ENCODE results near the gene NUDT2.
"Not testable (repeated sequence)": the region's sequence is repeated elsewhere in the genome, so short reads cannot be mapped to it uniquely, and the experiment has no call there.

The NUDT2 gene

GRCh38 chr9:34337403-34337802 lies 8.0 kb downstream of the NUDT2 start:
- DNase-seq = no peak

DNA sequence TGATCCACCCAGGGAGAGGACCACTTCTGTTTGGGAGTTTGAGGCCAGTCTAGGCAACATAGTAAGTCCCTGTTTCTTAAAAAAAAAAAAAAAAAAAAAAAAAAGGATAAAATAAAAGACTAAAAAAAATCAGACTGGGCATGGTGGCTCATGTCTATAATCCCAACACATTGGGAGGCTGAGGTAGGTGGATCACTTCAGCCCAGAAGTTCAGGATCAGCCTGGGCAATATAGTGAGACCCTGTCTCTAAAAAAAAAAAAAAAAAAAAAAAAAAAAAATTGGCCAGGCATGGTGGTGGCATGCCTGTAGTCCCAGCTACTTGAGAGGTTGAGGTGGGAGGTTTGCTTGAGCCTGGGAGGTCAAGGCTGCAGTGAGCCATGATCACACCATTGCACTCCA lies 8.7 kb downstream of the NUDT2 start:
- DNase-seq = not testable (repeated sequence)

DNA sequence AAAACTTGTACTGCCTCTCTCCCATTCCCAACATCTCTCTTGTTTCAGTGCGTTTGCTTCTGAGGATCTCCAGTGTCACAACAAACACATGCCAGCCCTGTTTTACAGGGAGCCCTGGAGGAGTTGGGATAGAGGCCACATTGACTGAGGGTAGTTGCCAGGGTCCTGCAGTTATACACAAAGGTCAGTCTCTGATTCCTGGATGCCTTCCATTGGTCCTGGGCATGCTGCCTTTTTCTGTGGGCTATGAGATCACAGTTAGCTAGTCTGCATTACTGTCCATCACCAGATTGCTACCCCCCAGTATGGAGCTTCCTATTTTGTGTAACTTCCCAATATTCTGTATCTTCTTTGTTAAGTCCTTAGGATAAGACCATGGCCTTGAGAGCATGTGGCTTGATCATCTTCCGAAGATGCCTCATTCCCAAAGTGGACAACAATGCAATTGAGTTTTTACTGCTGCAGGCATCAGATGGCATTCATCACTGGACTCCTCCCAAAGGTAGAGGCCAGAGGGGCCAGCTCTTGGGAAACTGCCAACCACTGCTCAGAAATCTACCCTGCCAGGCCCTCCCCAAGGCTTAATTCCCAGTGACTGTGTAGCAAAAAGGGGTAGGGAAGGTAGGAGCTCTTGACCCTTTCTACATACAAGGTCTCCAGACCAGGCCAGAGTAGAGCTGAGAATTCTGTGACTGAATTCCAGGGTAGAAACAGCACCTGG lies 9.5 kb downstream of the NUDT2 start:
- no peak for DNase-seq

DNA sequence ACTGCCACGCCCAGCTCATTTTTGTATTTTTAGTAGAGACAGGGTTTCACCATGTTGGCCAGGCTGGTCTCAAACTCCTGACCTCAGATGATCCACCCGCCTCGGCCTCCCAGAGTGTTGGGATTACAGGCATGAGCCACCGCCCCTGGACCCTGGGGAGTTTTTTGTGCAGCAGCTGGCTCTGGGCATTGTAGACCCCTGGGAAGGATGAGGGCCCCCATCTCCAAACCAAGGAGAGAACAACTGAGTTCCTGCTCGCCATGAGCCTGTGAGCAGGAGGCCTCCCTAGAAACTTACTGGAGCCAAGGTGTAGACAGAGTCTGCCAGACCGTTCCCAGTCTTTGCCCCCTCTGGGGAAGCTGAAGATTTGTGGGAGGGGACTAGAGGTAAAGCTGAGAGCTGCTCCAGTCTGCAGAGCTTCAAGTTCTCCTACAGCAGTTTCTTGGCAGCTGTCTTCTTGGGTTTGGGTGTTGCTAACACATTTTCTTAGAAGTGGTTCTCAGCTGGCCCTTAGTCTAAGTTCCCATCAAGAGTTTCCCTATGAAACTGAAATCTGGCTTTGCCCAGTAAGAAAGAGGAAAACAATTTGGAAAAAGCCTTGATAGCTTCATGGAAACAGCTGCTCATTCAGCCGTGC lies 12.4 kb downstream of the NUDT2 start:
- no peak for DNase-seq

DNA sequence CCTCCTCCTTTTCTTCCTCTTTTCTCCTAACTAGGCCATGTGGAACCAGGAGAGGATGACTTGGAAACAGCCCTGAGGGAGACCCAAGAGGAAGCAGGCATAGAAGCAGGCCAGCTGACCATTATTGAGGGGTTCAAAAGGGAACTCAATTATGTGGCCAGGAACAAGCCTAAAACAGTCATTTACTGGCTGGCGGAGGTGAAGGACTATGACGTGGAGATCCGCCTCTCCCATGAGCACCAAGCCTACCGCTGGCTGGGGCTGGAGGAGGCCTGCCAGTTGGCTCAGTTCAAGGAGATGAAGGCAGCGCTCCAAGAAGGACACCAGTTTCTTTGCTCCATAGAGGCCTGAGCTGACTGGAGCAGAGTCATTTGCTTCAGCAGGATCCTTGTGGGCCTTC lies 13.7 kb downstream of the NUDT2 start:
- no peak for DNase-seq

GRCh38 chr9:34343605-34344004 lies 14.2 kb downstream of the NUDT2 start:
- DNase-seq = no peak

DNA sequence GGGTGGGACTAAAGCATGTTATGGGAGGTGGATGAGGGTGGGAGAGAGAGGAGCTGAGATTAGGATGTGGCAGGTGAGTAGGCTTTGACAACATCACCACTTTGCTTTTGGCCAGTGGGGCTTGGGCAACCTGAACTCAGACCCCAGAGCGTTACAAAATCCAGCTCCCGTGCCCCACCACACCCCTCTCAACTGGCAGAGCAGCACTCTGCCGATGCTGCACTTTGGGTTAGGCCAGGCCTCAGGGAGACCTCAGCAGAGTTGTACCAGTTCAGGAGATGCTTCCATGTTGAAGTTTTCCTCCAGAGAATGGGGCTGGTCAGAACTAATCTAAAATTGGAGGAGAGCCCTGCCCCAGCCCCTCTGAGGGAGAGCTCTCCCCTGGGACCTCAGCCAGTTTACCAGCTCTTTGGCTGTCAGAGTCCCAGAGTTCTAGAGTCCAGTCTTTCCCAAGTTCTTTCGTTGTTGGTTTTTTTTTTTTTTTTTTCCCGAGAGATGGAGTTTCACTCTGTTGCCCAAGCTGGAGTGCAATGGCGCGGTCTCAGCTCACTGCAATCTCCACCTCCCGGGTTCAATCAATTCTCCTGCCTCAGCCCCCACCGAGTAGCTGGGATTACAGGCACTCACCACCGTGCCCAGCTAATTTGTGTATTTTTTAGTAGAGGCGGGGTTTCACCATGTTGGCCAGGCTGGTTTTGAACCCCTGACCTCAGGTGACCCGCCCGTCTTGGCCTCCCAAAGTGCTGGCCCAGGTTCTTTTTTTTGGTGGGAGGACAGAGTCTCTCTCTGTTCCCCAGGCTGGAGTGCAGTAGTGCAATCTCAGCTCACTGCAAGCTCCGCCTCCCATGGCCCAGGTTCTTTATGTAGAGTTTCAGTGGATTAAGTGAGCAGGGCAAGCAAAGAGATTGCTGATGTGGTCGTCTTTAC lies 17.8 kb downstream of the NUDT2 start:
- no peak for DNase-seq

DNA sequence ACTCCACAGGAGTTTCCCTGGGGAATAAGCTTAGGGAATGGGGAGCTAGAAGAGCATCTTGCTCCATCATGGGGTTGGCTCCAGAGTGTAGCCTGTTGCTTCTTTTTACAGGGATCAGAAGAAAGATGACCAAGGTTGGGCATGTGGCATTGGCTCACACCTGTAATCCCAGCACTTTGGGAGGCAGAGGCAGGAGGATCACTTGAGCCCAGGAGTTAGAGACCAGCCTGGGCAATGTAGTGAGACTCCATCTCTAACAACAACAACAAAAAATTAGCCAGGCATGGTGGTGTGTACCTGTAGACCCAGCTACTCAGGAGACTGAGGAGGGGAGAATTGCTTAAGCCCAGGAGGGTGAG lies 18.4 kb downstream of the NUDT2 start:
- no peak for DNase-seq

DNA sequence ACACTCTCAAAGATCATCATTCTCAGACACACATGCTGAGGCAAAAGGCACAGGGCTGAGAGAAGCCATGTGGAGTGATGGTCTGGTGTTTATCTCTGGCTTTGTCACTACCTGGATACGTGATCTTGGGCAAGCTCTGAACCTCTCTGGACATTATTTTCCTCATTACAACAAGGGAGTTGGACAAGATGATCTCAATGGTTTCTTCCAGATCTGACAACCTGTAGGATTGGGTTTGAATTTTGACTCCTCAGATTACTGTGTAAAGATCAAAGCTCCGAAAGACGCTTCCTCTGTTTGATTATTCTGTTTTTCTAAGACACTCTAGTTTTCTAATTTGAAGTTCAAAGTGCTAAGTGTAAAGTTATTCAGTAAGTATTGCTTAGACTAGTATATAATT lies 20.0 kb downstream of the NUDT2 start:
- no peak for DNase-seq

- not testable (repeated sequence) for DNase-seq
These were observed 22.8 kb downstream of the NUDT2 start for GRCh38 chr9:34352122-34352652.

DNA sequence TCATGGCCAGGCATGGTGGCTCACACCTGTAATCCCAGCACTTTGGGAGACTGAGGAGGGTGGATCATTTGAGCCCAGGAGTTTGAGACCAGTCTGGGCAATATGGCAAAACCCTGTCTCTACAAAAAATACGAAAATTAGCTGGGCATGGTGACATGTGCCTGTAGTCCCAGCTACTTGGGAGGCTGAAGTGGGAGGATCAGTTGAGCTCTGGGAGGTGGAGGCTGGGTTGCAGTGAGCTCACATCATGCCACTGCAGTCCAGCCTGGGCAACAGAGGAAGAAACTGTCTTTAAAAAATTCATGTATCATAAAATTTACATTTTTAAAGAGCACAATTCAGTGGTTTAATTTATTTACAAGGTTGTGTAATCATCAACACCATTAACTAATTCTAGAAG lies 23.6 kb downstream of the NUDT2 start:
- not testable (repeated sequence) for DNase-seq

- DNase-seq = no peak
These were observed 33.3 kb downstream of the NUDT2 start for GRCh38 chr9:34362614-34363214.

DNA sequence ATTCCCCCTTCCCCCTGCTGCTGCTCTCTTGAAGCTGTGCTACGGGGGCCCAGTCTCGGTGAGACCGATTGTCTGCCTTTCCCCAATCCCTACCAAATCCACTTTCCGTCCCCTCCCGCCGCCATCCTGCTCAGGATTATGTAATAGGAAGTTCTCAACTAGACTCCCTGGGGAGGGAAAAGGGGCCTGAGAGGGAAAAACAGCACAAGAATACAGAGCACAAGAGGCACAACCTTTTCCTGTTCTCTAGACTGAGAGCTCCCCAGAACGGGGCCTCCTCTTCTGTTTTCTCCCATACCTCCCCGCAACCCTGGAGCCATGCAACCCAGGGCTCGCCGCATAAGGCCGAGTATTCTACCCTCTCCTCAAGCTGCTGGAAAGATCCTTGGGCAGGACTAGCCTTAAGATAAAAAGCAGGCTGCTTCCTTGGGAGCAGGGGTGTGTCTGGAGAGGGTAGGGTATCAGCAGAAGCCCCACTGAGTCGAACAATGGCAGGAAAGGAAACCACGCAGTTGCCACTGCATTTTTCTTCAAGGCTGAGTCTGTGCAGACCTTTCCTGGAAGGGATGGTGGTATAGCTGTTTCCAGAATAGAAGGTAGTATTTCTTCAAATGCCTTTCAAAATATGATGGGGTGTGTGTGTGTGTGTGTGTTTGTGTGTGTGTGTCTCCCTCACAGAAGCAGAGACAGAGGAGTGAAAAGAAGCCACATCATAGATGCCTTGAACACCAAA lies 34.4 kb downstream of the NUDT2 start:
- no peak for DNase-seq

- DNase-seq = no peak
These were observed 35.9 kb downstream of the NUDT2 start for GRCh38 chr9:34365282-34365681.

DNA sequence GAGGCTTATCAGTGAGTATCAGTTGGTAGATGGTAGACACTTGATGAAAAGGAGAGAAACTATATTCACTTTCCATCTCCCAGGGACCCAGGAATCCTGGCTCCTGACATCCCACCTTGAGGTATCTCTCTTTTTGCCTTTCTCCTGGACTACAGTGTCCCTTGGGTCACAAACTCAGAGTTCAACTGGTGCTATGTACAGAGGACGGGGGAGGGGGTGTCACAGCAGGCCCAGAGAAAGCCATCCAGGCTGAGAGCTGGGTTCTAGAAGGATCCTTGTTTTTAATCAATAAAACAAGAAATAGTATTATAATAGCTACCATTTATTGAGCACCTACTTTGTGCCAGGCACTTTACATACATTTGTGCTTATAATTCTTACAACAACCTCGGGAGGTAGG lies 37.0 kb downstream of the NUDT2 start:
- DNase-seq = no peak

DNA sequence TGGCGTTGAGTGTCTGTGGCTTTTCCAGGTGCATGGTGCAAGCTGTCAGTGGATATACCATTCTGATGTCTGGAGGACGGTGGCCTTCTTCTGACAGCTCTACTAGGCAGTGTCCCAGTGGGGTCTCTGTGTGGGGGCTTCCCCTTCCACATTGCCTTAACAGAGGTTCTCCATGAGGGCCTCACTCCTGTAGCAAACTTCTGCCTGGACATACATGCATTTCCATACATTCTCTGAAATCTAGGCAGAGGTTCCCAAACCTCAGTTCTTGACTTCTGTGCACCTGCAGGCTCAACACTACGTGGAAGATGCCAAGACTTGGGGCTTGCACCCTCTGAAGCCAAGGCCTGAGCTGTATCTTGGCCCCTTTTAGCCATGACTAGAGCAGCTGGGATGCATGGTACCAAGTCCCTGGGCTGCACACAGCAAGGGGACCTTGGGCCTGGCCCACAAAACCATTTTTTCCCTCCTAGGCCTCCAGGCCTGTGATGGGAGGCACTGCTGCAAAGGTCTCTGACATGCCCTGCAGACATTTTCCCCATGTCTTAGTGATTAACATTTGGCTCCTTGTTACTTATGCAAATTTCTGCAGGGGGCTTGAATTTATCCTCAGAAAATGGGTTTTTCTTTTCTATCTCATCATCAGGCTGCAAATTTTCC lies 38.5 kb downstream of the NUDT2 start:
- DNase-seq = not testable (repeated sequence)

DNA sequence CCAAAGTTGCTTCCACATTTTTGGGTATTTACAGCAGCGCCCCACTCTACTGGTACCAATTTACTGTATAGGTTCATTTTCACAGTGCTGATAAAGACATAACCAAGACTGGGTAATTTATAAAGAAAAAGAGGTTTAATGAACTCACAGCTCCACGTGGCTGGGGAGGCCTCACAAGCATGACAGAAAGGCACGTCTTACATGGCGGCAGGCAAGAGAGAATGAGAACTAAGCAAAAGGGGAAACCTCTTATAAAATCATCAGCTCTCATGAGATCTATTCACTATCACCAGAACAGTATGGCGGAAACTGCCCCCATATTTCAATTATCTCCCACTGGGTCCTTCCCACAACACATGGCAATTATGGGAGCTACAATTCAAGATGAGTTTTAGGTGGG lies 39.4 kb downstream of the NUDT2 start:
- not testable (repeated sequence) for DNase-seq

- DNase-seq = no peak
These were observed 40.3 kb downstream of the NUDT2 start for GRCh38 chr9:34369636-34370035.

DNA sequence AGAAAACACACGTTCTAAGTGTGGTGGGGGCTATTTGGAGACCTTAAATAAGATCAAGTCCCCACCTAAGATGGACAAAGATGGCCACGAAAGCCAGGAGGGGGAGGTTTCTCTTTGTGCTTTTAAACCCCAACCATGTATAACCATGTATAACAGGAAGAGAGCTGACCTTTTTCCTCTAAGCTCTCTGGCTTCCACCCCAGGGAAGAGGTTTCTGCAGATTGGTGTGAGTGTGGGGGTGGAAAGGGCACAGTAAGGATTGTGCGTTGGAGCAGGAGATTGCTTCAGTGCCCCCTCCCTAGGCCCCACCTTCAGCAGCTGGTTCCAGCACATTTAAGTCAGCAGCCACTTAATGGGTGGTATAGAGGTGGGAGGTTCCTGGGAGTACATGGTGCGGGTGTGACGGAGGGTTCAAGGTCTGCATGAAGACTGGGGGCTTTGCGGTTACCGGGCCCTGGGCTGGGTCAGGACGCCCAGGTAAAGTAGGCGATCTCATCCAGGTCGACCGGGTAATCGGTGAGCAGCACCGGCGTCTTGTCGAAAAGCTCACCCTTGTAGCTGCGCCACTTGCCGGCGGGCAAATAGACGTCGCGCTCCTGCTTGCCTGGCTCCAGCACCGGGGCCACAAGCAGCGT lies 41.1 kb downstream of the NUDT2 start:
- no peak for DNase-seq

- DNase-seq = no peak
These were observed 41.9 kb downstream of the NUDT2 start for GRCh38 chr9:34370970-34371880.

Measured in NCI-H1694 (cell line).